HEK293 (cell line): ENCODE measurements around the gene BMAL1.

ENCODE experiments used
- WT1 ChIP-seq: fragments of 450-650 bp; formaldehyde crosslinking; IDR thresholded peaks from 2 replicates; pipeline ENCODE4 v1.5.1; 2016; ENCODE audit warnings: missing biosample characterization, missing genetic modification characterization
- ZBTB7A ChIP-seq: fragments of 450-650 bp; formaldehyde crosslinking; IDR thresholded peaks from 2 replicates; pipeline ENCODE4 v1.5.1; 2016; ENCODE audit warnings: low read depth, missing biosample characterization, missing genetic modification characterization
- ZNF596 ChIP-seq: fragments of 450-650 bp; IDR thresholded peaks from 2 replicates; pipeline ENCODE4 v1.5.0; 2018; ENCODE audit warnings: missing biosample characterization, mild to moderate bottlenecking, missing genetic modification characterization, moderate library complexity
- ZNF626 ChIP-seq: fragments of 450-650 bp; sonication (Bioruptor Pico); formaldehyde crosslinking; IDR thresholded peaks from 2 replicates; pipeline ENCODE4 v1.5.1; 2018; ENCODE audit warnings: missing biosample characterization, missing genetic modification characterization, inconsistent platforms
- ZNF785 ChIP-seq: fragments of 450-650 bp; formaldehyde crosslinking; IDR thresholded peaks from 2 replicates; pipeline ENCODE4 v1.5.1; 2016; ENCODE audit warnings: missing biosample characterization, missing genetic modification characterization
- ZNF843 ChIP-seq: fragments of 450-650 bp; formaldehyde crosslinking; IDR thresholded peaks from 2 replicates; pipeline ENCODE4 v1.5.1; 2016; ENCODE audit warnings: missing biosample characterization, missing genetic modification characterization
- TF ChIP-seq, protein P1 (sequence below): fragments of 450-650 bp; formaldehyde crosslinking; IDR thresholded peaks from 2 replicates; pipeline ENCODE4 v1.5.1; 2016; ENCODE audit warnings: missing biosample characterization, missing genetic modification characterization

DNA sequence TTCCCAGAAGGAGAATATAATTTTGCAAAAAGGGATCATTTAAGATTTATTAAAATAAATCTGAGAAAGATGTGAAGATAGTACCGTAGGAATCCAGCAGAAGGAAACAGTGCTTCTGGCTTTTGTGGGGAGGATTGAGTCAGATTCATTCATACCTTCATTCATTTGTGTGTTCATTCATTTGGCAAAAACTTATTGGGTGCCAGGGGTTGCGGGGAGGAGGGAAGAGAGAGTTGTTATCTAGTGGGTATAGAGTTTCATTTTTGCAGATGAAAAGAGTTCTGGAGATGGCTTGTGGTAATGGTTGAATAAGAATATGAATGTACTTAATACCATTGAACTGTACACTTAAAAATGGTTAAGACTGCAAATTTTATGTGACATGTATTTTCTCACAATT, 31.1 kb downstream of the BMAL1 start:
- TF ChIP-seq, protein P1, sequence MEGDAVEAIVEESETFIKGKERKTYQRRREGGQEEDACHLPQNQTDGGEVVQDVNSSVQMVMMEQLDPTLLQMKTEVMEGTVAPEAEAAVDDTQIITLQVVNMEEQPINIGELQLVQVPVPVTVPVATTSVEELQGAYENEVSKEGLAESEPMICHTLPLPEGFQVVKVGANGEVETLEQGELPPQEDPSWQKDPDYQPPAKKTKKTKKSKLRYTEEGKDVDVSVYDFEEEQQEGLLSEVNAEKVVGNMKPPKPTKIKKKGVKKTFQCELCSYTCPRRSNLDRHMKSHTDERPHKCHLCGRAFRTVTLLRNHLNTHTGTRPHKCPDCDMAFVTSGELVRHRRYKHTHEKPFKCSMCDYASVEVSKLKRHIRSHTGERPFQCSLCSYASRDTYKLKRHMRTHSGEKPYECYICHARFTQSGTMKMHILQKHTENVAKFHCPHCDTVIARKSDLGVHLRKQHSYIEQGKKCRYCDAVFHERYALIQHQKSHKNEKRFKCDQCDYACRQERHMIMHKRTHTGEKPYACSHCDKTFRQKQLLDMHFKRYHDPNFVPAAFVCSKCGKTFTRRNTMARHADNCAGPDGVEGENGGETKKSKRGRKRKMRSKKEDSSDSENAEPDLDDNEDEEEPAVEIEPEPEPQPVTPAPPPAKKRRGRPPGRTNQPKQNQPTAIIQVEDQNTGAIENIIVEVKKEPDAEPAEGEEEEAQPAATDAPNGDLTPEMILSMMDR (tag by site-specific recombination) = no peak
- TF ChIP-seq ZBTB7A = no peak
- TF ChIP-seq ZNF843 = no peak
- no peak for TF ChIP-seq ZNF596 (tag by site-specific recombination)
- no peak for TF ChIP-seq WT1
- no peak for TF ChIP-seq ZNF785
- no peak for TF ChIP-seq ZNF626 (tag by site-specific recombination)
